Activated CD4-positive, alpha-beta T cell treated with anti-CD3 and anti-CD28 coated beads, Interleukin-2, Interleukin-4, amounts not matched to agents 100 ng/mL and 50 ng/mL, durations not matched to agents 16 hours and 8 hours (primary cell): ENCODE results near the gene PTPRT.

Experiments used
- DNase-seq: peaks from one replicate; pipeline ENCODE4 v3.0.0-alpha.2; 2020; ENCODE audit warnings: low spot score

The PTPRT gene

DNA sequence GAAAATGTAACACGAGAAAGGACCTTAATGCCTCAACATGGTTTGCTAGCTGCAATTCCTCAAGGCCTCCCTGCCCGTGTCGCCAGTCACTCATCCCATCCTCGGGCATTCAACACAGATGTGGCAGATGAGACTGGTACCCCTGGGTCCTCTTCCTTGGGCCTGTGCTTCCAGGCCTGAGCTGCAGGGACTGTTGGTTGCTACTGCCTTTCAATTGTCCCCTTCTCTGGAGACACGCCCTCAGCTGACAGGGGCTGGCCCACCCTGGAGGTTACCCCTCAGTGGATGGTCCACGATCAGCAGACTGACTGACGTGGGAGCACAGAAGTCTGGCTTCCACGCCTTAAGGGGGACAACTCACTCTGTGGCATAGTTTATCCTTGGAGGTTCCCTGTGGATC is 1076.5 kb downstream of the PTPRT start:
- DNase-seq = no peak

DNA sequence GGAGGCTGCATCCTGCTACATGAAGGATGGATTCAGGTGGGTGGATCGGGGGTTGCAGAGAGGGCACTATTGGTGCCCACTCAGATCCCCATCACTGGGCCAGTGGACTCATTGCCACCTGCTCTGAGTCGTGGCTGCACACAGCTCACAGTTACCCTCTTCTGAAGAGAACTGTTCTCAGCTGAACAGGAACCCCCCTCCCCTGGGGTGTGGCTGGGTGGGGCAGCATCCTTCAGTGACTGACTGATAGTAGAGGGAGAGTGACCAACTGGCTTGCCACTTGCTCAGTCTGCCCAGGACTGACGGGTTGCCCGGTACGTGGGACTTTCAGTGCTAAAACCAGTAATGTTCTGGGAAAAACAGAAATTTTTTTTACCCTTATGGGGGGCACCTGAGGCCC is 1077.5 kb downstream of the PTPRT start:
- no peak for DNase-seq

DNA sequence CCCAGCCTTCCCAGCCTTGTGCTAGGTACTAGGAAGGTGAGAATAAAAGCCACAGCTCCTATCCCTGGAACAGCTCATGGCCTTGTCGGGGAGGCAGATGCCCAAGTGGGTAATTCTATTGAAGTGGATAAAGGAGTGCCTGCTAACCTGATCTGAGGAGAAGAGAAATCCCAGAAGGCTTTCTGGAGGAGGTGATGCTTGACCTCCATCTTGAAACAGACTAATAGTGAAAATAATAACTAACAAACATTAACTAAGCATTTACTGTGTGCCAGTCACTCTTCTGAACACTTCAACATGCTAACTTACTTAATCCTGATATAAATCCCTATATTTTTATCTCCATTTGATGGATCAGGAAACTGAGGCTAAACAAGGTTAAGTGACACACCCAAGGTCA is 1078.4 kb downstream of the PTPRT start:
- DNase-seq = no peak

DNA sequence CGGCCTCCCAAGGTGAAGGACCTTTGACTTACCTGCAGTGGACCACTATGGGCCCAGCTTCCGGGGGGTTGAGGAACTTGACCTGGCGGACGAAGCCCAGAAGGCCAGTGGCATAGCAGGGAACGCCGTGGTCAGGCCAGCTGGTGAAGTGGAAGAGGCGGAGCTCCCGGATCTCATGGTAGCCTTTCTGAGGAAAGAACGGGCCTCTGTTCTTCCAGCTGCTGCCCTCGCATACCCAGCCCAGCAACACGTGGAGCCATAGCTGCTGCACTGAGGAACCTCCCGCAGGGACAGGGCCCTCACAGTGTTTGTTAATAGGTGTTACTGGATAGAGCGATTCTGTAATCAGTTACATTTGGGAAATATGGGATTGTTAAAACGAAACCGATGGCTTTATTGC is 1079.4 kb downstream of the PTPRT start:
- DNase-seq = no peak

DNA sequence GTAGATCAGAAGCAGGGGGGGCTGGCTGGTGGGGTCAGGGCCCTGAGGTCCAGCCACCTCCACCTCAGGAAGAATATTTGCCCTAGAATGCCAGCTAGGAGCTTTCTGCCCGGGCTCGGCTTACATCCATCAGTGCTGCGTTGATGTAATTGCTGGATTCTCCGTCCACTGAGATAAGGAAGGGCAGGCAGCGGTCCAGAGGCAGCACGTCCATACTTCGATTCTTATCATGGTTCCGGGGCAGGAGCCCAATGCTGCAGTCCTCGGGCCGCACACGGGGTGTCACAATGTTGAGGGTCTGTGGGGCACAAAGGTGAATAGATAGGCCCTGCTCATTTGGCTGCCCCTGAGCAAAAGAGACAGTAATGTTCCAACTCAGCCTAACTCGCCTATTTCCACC is 1087.7 kb downstream of the PTPRT start:
- no peak for DNase-seq

DNA sequence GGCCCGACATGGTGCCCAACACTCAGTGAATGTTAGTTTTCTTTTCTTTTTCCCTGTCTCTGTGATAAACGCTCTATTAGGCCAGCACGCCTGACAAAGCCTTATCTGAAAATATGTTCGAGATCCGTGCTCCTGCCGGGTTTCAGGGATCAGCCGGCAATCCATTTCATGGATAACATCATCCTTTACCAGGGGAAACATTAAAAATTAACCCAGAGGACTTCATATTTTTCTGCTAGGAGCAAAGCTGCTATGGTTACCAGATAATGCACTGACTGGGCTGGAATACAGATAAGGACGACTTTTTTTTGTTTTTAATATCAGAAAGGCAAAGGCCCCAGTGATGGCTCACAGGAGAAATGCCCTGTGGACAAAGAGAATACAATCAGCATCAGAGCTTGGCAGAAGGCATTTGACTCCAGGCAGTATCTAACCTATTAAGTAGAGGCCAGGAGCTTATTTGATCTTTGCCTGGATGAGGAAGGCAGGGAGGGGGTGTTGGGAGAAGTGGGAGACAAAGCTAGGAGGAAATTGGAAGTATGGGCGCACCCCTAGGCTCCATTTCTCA is 1089.5 kb downstream of the PTPRT start:
- DNase-seq = no peak

DNA sequence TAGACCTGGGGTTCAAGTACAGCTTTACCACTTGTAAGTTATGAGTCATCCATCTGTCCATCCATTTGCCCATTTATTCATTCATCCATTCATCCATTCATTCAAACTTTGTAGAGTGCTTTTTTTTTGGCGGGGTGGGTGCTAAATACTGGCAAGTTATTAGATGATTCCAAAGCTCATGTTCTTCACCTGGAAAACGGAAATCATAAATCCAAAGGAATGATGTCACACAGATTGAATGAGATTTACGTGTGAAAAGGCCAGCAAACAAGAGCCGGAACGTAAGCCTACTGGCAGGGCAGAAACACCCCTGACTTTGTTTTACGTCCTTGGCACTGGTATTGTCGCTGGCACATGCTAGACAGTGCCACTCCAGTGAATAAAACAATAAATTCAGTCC is 1090.6 kb downstream of the PTPRT start:
- no peak for DNase-seq

DNA sequence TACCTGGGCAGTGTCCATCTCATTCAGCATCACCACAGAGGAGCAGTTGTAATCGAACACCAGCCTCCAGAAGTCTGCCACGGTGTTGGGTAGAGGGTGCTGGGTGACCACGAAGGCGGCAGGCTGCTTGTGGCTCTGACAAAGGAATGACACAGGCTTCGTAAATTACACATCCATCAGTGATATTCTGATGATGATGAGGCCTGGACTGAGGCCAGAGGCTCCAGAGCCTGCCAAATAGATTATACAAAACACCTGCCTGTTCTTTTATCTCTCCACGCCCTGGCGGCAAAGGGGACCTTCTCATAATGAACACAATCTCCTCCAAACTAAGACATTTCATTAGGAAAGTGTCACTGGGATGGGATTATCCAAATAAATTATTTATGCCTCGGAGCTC is 1091.3 kb downstream of the PTPRT start:
- no peak for DNase-seq

DNA sequence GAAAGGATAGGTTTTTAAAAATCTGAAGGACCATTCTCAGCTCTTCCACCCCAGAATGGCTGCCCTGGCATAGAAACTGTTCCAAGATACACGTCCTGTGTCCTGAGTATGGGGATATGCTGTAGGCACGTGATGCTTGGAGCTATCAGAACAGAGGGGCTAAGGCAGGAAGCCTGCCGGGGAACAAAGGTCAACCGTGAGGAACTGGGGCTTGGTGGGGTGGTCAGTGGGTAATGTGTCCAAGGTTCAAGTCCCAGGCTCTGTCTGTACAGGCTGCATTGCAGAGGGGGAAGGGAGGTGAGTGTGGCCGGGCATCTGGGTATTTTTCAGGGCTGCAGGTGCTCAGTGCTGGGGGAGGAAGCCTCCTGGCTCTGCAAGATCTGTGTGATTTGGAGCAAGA is 1092.0 kb downstream of the PTPRT start:
- no peak for DNase-seq

DNA sequence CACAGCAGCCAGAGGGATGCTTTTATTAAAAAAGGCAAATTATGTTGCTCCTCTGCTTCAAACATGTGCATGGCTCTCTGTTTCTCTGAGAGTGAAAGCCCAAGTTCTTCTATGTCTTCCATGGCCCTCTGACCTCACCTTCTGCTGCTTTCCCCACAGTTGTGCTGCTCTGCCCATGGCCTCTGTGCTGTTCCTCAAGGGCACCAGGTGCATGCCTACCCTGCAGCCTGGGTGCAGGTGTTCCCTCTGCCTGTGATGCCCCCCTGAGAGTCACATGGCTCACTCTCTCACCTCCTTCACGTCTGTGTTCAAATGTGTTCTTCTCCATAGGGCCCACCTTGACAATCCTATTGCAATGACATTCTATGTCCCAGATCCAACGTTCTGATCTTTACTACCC is 1094.5 kb downstream of the PTPRT start:
- no peak for DNase-seq

DNA sequence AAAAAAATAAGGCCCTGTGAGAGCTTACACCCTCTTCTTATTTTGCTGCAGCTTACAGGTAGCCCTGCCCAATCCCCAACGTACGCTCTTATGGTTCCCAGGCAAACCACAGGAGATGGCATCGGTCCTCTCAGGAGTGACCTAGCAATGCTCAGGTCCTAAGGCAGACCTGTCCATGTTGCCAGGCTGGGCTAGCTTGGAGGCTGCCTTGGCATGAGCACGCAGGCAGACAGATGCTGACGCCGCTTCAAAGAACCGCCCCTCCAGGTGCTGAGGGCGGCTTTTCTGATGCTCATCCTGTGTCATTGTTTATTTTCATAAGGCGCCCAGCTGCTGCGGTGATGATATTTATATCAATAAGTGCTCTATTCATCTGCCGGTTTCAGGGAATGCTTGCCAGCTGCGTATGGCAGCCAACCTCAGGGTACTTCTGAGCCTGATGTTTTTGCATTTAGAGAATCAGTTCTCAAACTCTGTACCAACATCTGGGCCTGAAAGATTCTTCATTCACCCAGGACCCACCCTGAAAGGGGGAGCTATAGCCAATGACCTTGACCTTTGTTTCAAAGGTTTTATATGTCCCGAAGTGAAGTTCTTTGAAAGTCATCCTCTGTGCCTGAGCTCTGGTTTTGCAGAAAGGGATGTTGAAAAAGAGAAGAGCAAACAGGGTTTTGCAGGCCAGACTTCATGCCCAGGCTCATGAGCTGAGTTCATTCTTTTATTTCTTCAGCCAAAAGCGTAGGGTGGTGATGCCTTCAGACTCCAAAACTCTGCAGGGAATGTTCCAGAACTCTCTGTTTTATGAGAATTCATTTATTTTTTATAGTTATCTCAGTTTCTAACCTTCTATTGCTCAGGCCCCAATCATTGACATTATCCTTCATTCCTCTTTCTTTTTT is 1095.9 kb downstream of the PTPRT start:
- DNase-seq = no peak

DNA sequence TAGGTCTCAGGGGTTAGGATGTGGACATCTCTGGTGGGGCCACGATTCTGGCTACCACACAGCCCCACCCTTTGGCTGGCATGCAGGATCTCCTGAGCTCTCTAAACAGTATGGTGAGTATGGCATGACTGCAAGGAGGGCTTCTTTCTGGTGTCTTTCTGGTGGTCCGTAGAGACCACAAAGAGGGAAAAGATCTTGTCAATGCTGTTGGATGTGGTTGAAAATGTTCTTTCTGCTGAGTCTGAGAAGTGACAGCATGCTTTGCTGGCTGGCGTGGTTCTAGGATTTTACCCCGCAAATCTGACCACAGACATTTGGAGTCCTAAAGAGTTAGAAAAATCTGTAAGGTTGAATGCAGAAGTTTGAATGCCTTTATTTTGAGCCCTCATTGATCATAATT is 1096.7 kb downstream of the PTPRT start:
- DNase-seq = no peak

DNA sequence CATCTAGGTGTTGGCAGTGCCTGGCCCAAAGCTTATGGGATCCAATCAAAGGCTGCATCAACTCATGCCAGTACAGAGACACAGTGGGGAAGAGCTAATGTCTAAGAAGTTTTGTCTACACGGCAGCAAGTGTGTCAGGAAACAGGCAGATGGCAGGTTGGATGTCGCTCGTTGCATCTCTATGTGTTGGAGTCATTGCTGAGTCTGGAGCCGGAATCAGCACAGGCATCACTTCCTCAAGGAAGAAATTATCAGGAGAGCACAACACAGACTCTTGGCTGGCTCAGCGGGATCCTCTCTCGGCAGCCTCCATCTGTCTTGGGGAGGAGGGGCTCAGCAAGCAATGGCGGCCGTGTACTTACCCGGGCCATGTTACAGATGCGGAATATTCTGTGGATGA is 1104.3 kb downstream of the PTPRT start:
- DNase-seq = no peak

DNA sequence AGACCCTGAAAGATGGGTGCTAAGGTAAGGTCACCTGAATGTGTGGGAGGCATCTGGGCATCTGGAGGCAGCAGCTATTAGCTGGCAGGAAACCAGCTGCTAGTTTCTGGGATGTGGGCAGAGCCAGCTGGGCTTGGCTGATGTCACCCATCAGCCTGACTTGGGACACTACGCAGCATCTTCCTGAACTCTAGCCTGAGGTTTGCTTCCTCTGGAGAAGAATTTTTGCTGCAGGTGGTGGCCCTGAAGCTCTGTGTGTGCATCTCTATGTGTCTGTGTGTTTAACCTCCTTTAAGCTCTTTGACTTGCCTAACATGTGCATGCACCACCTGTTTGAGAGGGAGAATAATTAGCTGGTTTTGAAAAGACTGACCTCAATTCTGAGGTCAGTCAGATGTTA is 1106.4 kb downstream of the PTPRT start:
- DNase-seq = no peak

DNA sequence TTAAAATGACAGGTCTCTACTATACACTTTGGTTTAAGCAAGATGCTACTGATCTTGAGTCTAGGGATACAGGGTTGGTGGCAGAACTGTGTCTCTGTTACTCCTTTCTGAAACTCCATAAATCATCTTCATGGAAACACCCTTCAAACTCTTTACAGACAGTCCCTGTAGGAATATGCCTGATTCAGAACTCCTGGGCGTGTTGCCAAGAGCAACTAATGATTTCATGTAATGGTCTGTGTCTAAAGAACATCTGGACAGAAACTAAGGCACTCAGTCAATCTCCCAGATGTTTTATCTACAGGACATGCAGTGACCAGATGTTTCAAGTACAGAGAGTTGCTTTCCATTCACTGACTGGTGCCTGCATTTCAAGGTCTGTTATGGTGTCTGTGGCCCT is 1107.1 kb downstream of the PTPRT start:
- DNase-seq = no peak

DNA sequence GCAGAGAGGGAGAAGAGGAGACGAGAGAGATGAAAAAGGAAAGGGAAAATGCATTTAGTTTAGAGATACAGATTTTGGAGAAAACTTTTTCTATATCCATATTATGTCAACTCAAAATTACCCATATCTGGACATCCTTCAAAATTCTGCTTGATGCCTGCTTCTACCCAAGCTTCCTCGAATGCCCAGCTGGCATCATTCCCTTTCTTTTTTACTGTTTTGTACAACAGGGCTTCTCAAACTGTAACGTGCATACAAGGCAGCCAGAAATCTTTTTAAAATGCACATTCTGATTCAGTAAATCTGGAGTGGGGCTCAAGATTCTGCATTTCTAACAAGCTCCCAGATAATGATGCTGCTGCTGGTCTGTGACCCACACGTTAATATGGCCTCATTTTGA is 1108.8 kb downstream of the PTPRT start:
- DNase-seq = no peak

DNA sequence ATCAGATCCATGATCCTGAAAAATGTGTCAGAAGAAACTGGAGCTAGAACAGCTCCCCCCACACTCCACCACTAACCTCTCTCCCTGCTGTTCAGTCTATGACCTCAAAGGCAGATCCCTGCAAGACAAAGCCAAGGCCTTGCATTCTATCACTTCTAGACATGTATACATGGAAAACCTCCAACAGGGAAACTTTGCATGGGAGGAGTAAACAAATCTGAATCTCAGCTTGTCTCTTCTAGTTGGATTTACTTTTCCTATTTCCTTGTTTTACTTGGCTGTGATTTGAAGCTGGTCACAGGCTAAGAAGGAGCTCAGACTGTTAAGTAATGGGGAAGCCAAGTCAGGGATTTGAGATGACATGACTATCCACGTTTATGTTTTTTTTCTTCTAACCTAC is 1114.8 kb downstream of the PTPRT start:
- no peak for DNase-seq

DNA sequence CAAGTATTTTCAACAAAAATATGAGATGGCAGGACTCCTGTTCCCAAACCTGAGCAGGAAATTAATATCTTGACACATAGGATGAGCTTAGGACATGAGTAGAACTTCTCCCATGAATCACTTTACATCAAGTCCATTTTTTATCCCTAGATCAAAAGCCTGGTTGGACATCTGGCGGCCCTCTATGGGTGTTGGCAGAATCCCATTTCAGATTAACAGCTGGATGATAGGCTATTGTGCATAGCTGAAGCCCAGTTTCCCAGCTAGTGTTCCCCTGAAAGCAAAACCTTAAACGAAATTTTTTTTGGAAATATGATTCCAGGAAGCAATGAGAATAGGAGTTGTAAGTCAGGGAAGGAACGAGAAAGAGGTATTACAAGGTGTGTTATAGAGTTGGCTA is 1122.1 kb downstream of the PTPRT start:
- DNase-seq = no peak

DNA sequence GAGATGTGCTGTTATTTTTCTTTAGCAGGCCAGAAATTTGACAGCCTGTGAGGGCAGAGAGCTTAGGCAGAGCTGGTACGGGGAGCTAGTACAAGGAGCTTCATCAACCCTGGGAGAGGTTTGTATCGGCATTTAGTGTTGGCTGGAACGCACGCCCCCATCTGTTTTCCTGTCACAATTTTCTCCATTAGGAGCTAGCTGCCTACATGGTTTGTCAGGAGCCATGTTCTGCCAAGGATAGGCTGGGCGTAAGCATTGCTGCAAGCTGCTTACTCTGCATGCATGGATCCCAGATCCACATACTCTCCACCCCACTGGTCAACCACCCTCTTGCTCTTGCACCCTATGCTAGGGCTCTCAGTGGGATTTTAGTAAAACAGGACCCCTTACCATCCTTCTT is 1122.5 kb downstream of the PTPRT start:
- DNase-seq = no peak

DNA sequence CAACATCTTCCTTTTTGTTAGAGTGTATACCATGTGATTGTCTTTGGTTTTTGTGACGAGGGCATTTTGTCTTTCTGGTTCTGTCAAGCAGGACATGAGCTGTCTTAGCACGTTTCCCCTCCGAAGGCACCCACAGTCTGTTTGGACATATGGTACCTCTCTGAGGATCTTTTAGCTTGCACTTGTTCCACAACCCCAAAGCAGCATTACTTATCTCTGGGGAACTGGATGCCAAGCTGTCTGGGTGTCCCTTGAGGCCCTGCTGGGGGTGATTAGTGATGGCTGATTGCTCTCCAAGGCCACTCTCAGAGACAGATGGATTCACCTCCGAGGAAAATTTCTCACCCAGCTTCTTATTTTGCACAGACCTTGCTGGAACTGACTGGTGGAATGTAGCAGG is 1126.6 kb downstream of the PTPRT start:
- DNase-seq = no peak

DNA sequence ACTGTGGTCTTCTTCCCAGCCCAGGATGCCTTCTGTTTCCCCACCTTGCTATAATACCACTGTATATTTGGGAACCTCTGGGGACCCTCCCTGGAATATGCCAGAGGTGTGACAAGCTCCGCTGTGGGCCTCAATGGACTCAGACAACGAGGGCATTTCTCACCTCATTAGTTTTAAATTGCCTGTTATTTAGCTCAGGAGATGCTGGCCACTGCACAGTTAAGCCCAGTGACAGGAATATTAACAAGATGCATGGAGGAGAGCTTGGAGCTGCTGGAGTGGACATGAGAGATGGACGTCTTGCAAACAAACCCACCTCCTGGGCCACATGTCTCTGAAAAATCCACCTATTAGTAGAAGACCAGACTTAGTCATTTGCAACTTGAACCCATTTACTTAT is 1136.4 kb downstream of the PTPRT start:
- no peak for DNase-seq

DNA sequence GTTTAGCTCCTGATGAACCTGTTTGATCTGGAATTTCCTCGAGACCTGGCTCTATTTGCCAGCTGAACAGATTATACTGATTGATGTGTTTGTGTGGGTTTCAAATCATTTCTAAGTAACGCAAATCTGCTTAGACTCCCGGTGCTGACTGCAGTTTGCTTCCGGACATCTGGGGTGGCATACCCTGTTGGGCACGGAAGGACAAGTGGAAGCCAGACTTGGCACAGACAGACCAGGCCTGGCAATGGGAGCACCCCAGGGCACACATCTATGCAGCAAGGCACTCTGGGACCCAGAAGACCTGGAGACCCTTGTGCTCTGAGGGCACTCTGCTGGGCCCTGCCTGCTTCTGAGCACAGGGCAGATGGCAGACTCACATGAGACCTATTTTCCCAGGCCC is 1137.8 kb downstream of the PTPRT start:
- DNase-seq = no peak

DNA sequence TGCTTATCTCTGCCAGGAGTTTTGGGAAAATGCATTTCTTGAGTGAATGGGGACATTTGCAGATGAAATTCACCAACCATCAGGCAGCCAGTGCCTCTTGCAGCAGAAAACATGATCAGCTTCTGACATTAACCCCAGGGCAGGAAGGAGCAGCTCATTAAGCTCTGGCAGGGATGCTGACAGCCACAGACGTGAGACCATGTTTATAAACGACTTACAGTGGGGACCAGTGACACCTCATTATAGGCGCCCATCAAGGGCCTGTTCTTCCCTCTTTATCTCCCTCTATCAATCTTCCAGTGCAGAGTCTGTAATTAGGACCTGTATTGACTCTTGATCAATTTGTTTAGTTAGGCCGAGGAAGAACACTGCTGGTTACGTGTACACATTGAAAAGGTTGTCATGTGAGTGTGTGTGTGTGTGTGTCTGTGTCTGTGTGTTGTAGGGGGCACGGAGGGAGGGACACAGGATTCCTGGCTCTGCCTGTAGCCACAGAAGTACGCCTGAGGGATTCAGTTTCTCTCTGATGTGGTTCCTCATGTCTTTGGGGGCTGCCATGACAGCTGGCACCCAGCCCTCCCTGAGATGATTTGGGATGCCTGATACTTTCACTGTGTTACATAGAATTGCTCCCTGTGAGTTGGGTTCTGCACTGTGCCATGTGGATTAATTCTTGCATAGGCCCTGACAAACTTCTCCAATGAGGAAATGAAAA is 1143.2 kb downstream of the PTPRT start:
- no peak for DNase-seq
